WI38 (cell line): ENCODE results near the gene LRMDA.

ENCODE experiments used
- H3K4me3 ChIP-seq: 2 replicates; pipeline ENCODE4 v1.5.1; 2011; ENCODE audit warnings: low read depth, mild to moderate bottlenecking, control low read depth, low read length
- CTCF ChIP-seq: IDR thresholded peaks from 2 replicates; pipeline ENCODE4 v1.5.1; 2012; ENCODE audit warnings: low read depth, mild to moderate bottlenecking, control low read depth, low read length

The LRMDA gene

GRCh38 chr10:76268954-76269353 lies 837.5 kb downstream of the LRMDA start:
- H3K4me3 ChIP-seq, result no peak overlapping the region
- no peak for TF ChIP-seq CTCF

- H3K4me3 ChIP-seq, result no peak overlapping the region
- no peak for TF ChIP-seq CTCF
Measured at GRCh38 chr10:76270464-76270863, 839.0 kb downstream of the LRMDA start.

GRCh38 chr10:76274933-76275332 lies 843.5 kb downstream of the LRMDA start:
- H3K4me3 ChIP-seq, result no peak overlapping the region
- TF ChIP-seq CTCF, result no peak

- TF ChIP-seq CTCF, result no peak
- no peak overlapping the region for H3K4me3 ChIP-seq
Measured at GRCh38 chr10:76278811-76279460, 847.5 kb downstream of the LRMDA start.

- no peak overlapping the region for H3K4me3 ChIP-seq
- TF ChIP-seq CTCF, result no peak
Measured at GRCh38 chr10:76281659-76282058, 850.2 kb downstream of the LRMDA start.

- TF ChIP-seq CTCF, result no peak
- no peak overlapping the region for H3K4me3 ChIP-seq
Measured at GRCh38 chr10:76282061-76283025, 850.9 kb downstream of the LRMDA start.

- TF ChIP-seq CTCF, result no peak
- H3K4me3 ChIP-seq, result no peak overlapping the region
Measured at GRCh38 chr10:76284351-76284750, 852.9 kb downstream of the LRMDA start.
